ENCODE measurements around the gene VWA3B.
A peak's percentile ranks its signal among the peaks of the same experiment; 100 is the strongest.
"Not testable (repeated sequence)": the region's sequence is repeated elsewhere in the genome, so short reads cannot be mapped to it uniquely, and the experiment has no call there.

Gene VWA3B

DNA sequence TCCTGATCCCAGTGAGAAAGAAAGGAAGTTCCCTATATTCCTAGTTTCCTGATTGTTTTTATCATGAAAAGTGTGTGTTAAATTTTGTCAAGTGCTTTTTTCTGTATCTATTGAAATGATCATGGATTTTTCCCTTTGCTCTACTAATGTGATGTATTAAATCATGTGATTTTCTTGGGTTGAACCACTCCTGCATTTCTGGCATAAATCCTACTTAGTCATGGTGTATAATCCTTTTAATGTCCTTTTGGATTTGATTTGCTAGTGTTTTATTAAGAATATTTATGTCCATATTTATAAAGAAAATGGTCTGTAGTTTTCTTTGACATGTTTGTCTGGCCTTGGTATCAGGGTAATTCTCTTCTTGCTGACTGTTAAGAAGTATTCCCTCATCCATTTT is 171.9 kb downstream of the VWA3B start:
- ChIA-PET CTCF (no interaction called here), POLR2A (ENCODE audit: low non-redundant PET) (no interaction called here)
- H3K27ac ChIP-seq, result no peak overlapping the region
- TF ChIP-seq, protein P1, sequence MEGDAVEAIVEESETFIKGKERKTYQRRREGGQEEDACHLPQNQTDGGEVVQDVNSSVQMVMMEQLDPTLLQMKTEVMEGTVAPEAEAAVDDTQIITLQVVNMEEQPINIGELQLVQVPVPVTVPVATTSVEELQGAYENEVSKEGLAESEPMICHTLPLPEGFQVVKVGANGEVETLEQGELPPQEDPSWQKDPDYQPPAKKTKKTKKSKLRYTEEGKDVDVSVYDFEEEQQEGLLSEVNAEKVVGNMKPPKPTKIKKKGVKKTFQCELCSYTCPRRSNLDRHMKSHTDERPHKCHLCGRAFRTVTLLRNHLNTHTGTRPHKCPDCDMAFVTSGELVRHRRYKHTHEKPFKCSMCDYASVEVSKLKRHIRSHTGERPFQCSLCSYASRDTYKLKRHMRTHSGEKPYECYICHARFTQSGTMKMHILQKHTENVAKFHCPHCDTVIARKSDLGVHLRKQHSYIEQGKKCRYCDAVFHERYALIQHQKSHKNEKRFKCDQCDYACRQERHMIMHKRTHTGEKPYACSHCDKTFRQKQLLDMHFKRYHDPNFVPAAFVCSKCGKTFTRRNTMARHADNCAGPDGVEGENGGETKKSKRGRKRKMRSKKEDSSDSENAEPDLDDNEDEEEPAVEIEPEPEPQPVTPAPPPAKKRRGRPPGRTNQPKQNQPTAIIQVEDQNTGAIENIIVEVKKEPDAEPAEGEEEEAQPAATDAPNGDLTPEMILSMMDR (conservative IDR thresholded peaks at IDR 0.05; ENCODE audit: low read depth), result no peak
- DNase-seq (ENCODE audit: low spot score), result no peak

DNA sequence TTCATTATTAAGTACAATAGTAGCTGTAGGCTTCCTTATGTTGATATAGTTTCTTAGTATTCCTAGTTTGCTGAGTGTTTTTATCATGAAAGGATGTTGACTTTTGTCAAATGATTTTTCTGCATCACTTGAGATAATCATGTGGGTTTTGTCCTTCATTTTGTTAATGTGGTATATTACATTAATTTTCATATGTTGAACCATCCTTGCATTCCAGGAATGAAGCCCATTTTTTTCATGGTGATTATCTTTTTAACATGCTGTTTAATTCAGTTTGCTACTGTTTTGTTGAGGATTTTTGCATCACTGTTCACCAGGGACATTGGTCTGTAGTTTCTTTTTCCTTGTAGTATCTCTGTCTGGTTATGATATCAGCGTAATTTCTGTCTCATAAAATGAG is 176.4 kb downstream of the VWA3B start:
- no peak overlapping the region for H3K27ac ChIP-seq
- ChIA-PET CTCF (no interaction called here), POLR2A (ENCODE audit: low non-redundant PET) (no interaction called here)
- TF ChIP-seq, protein P1 (conservative IDR thresholded peaks at IDR 0.05; ENCODE audit: low read depth), result no peak
- DNase-seq (ENCODE audit: low spot score), result no peak

DNA sequence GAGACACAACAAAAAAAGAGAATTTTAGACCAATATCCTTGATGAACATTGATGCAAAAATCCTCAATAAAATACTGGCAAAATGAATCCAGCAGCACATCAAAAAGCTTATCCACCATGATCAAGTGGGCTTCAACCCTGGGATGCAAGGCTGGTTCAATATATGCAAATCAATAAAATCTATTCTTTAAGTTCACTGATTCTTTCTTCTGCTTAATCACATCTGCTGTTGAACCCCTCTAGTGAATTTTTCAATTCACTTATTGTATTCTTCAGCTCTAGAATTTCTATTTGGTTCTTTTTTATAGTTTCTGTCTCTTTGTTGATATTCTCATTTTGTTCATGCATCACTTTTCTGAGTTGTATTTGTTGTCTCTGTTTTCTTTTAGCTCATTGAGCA is 181.3 kb downstream of the VWA3B start:
- DNase-seq (ENCODE audit: low spot score); POLR2A ChIA-PET (ENCODE audit: low non-redundant PET); H3K27ac ChIP-seq: not testable (repeated sequence)
- CTCF ChIA-PET, result interaction anchor here (0.6 to 1.1 kb wide), 2 partner anchors 92 to 491 kb away, joined by 4 read pairs; no protein-coding TSS in a partner anchor

DNA sequence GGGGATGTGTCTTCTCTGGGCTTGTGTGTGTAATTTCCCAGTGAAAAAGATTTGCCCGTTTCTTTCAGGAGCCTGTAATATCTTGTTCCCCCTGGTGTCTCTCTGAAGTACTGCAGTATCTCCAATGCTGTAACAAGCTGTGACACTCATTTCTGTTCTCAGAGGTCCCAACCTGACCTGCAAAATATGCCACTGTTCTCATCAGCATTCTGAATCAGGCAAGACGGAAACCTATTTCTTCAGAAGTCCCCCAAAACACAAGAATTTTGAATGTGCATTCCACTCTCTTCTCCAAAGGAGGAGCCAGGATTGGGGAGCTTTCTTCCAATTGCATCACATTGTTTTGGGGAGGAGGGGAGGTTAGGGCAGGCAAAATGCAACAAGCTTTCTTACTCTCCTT is 182.3 kb downstream of the VWA3B start:
- CTCF ChIA-PET, result interaction anchor here (0.6 to 1.7 kb wide), 6 partner anchors 14 to 570 kb away, joined by 3 to 7 read pairs (median 4); no protein-coding TSS in a partner anchor
- POLR2A ChIA-PET (ENCODE audit: low non-redundant PET), result no interaction called here
- TF ChIP-seq, protein P1 (conservative IDR thresholded peaks at IDR 0.05; ENCODE audit: low read depth), result peak; percentile 77
- H3K27ac ChIP-seq, result no peak overlapping the region
- DNase-seq (ENCODE audit: low spot score), result peak; percentile 54

DNA sequence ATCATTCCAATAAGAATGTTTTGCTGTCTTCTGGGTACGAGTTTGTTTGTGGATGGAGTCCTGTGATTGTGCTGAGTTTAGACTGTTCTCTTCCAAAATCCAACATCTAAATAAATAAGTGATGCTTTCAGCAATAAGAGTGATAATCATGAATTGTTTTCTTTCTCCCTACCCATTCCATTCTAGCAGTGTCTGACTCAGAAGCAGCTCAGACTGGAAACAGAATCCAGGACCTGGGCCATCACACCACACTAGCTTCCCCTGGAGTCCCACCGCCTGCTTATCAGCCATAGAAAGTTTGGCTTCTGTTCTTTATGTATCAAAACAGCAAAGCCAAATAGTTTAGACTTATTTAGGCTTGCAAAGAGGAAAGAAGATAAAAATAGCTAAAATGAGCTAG is 182.9 kb downstream of the VWA3B start:
- TF ChIP-seq, protein P1 (conservative IDR thresholded peaks at IDR 0.05; ENCODE audit: low read depth), result no peak
- ChIA-PET POLR2A (ENCODE audit: low non-redundant PET) (no interaction called here), CTCF (interaction anchor here (0.6 to 1.7 kb wide), 6 partner anchors 13 to 1349 kb away, joined by 3 to 7 read pairs (median 3); no protein-coding TSS in a partner anchor)
- no peak for DNase-seq (ENCODE audit: low spot score)
- no peak overlapping the region for H3K27ac ChIP-seq

DNA sequence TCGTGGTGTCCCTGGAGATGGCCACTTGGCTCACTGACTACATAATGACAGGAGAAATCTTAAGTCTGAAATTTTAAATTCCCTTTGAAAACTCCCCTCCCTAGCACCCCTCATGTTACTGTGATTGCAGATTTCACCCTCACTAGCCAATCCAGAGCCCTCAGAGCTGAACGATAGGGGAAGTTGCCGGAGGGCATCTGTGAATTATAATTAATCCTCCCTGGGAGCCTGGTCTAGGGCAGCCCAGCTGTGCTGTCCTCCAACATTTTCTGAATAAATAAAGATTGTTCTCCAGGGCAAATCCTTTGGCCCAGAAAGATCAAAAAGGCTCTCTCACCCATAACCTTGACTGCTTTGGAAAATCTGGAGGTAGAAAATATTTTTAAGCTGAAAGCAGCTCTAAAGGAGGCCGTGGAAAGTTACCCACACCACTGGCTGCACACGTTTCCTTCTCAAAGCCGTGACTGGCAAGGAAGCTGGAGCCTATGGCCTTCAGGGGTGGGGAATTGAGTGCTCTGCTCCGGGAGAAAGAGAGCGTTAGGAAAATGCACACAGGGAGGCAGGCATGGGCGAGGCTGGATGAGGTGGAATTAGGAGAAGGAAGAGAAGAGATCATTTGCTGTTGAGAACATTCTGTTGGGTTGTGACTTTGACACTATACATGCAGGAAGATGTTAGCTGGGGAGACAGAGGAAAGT is 190.3 kb downstream of the VWA3B start:
- no peak for DNase-seq (ENCODE audit: low spot score)
- ChIA-PET CTCF (no interaction called here), POLR2A (ENCODE audit: low non-redundant PET) (no interaction called here)
- TF ChIP-seq, protein P1 (conservative IDR thresholded peaks at IDR 0.05; ENCODE audit: low read depth), result no peak
- H3K27ac ChIP-seq, result no peak overlapping the region

DNA sequence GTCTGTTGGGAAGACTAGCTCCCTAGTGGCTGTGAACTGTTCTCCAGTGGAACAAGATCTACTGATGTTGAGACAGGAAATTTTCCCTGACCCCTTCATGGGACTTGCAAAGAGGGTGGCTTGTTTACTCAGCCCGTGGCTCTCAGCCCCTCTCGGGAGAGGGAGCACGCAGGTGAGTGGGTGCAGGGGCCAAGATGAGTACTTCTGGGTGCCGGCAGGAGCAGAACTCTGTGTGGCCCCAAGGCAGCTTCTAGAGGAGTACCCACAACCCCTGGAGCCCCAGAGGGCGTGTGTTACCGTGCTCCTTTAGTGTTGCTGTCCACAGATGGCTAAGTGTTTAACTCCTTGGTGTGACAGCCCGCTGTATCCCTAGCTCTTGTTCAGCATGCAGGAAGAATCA is 191.1 kb downstream of the VWA3B start:
- TF ChIP-seq, protein P1 (conservative IDR thresholded peaks at IDR 0.05; ENCODE audit: low read depth), result no peak
- CTCF ChIA-PET, result no interaction called here
- POLR2A ChIA-PET (ENCODE audit: low non-redundant PET), result no interaction called here
- no peak for DNase-seq (ENCODE audit: low spot score)
- no peak overlapping the region for H3K27ac ChIP-seq

All from RWPE1 (cell line).